Endothelial cell of umbilical vein (primary cell): Measurements from ENCODE around the gene SLC38A9. TPM values are rescaled to one million over a fixed set of nuclear protein-coding genes. Genes with fewer than 3 reads are reported as not detected.

ENCODE experiments used
- BruUV-seq: library from RNA; stranded (reverse); fragments of 400-500 nt; replicated peaks from 2 replicates; lab custom pipeline; 2021; lab: Mats Ljungman, UMichigan
- CTCF ChIA-PET: fragments of 300-600, 350-600 bp; sonication (Branson Sonifier 250); formaldehyde crosslinking; loops from one replicate; lab custom pipeline; 2021; ENCODE audit warnings: antibody characterized with exemption, inconsistent platforms; lab: Charles Lee
- POLR2A ChIA-PET: fragments of 300-600, 350-600 bp; sonication (Branson Sonifier 250); formaldehyde crosslinking; loops from one replicate; lab custom pipeline; 2021; ENCODE audit warnings: antibody characterized with exemption, inconsistent platforms; lab: Charles Lee
- DNase-seq: peaks from one replicate; pipeline ENCODE4 v3.0.0-alpha.2; 2011; ENCODE audit warnings: low read depth, low spot score
- FAIRE-seq: peaks from 2 replicates; lab custom pipeline; 2011; peaks lifted over from hg19 to GRCh38; lab: Jason Lieb, UNC
- H2AFZ ChIP-seq: 2 replicates; pipeline ENCODE4 v1.6.0; 2012; ENCODE audit warnings: low read depth, low read length, control low read depth, inconsistent platforms
- H3K27ac ChIP-seq: 2 replicates; pipeline ENCODE4 v1.5.1; 2011; ENCODE audit warnings: low read depth, mild to moderate bottlenecking, control low read depth, low read length, moderate library complexity; ENCODE audit not compliant: insufficient read depth
- H3K27me3 ChIP-seq, 2 experiments: 2 replicates each; pipeline versions ENCODE4 v1.6.0 to v1.6.1; 2011; ENCODE audit warnings: low read length in 2 of 2, mixed read lengths in 1 of 2; ENCODE audit not compliant: control insufficient read depth in 2 of 2, insufficient read depth in 2 of 2
- H3K36me3 ChIP-seq, 2 experiments: 2 replicates in 1 of 2; 3 replicates in 1 of 2; pipeline ENCODE4 v1.5.1; 2011; ENCODE audit warnings: low read length in 2 of 2, mild to moderate bottlenecking in 1 of 2, moderate library complexity in 1 of 2; ENCODE audit not compliant: control insufficient read depth in 2 of 2, insufficient read depth in 2 of 2; ENCODE audit errors: extremely low read depth in 1 of 2
- H3K4me1 ChIP-seq: 3 replicates; pipeline ENCODE4 v1.5.1; 2011; ENCODE audit warnings: mild to moderate bottlenecking, low read length; ENCODE audit not compliant: control insufficient read depth, insufficient read depth; ENCODE audit errors: extremely low read depth
- H3K4me2 ChIP-seq: 2 replicates; pipeline ENCODE4 v1.6.1; 2011; ENCODE audit warnings: low read length, control low read depth, mixed read lengths; ENCODE audit not compliant: insufficient read depth
- H3K4me3 ChIP-seq, 3 experiments: fragments of 200-600 bp in 1 of 3; sonication (generic), shearing (Covaris generic) in 1 of 3; replicated peaks in 1 of 3; 2 replicates each; pipeline ENCODE4 v1.5.1; 2011 to 2016; ENCODE audit warnings: control low read depth in 3 of 3, low read length in 3 of 3, mild to moderate bottlenecking in 2 of 3, inconsistent platforms in 1 of 3, low read depth in 1 of 3, moderate library complexity in 1 of 3; ENCODE audit not compliant: insufficient read depth in 1 of 3
- H3K79me2 ChIP-seq: 2 replicates; pipeline ENCODE4 v1.6.0; 2012; ENCODE audit warnings: low read length, inconsistent platforms; ENCODE audit not compliant: control insufficient read depth, insufficient read depth
- H3K9ac ChIP-seq: replicated peaks from 2 replicates; pipeline ENCODE3; 2011; ENCODE audit warnings: low read length, control low read depth; ENCODE audit not compliant: insufficient read depth; ENCODE audit errors: extremely low read depth
- H3K9me1 ChIP-seq: replicated peaks from 3 replicates; pipeline ENCODE4 v1.6.0; 2011; ENCODE audit warnings: mild to moderate bottlenecking, low read length; ENCODE audit not compliant: control insufficient read depth, insufficient read depth; ENCODE audit errors: extremely low read depth
- H3K9me3 ChIP-seq: replicated peaks from 2 replicates; pipeline ENCODE4 v1.5.1; 2012; ENCODE audit warnings: low read length, inconsistent platforms; ENCODE audit not compliant: control insufficient read depth, insufficient read depth
- H4K20me1 ChIP-seq: replicated peaks from 2 replicates; pipeline ENCODE3; 2011; ENCODE audit warnings: mild to moderate bottlenecking, low read length; ENCODE audit not compliant: control insufficient read depth, insufficient read depth; ENCODE audit errors: extremely low read depth
- EZH2 ChIP-seq: IDR thresholded peaks from 2 replicates; pipeline ENCODE4 v1.6.1; 2012; ENCODE audit warnings: borderline replicate concordance, low read depth, mild to moderate bottlenecking, moderate library complexity, low read length, inconsistent platforms; ENCODE audit not compliant: severe bottlenecking
- FOS ChIP-seq: IDR thresholded peaks from 2 replicates; pipeline ENCODE4 v1.6.1; 2011; ENCODE audit warnings: mild to moderate bottlenecking, low read length, moderate library complexity, borderline replicate concordance; ENCODE audit not compliant: insufficient read depth
- GATA2 ChIP-seq: IDR thresholded peaks from 2 replicates; pipeline ENCODE4 v1.7.0; 2011; ENCODE audit warnings: low read depth, mild to moderate bottlenecking, moderate library complexity, mixed read lengths, low read length; ENCODE audit not compliant: insufficient read length, insufficient read depth
- JUN ChIP-seq: IDR thresholded peaks from 2 replicates; pipeline ENCODE4 v1.6.1; 2011; ENCODE audit warnings: borderline replicate concordance, low read depth; ENCODE audit not compliant: insufficient read length, insufficient read depth
- MAX ChIP-seq: IDR thresholded peaks from 2 replicates; pipeline ENCODE4 v1.6.1; 2011; ENCODE audit not compliant: insufficient read depth, insufficient read length
- MYC ChIP-seq: IDR thresholded peaks from one replicate; pipeline ENCODE4 v1.6.1; 2011; ENCODE audit warnings: mild to moderate bottlenecking, low read depth, low read length
- POLR2A ChIP-seq: IDR thresholded peaks from 2 replicates; pipeline ENCODE4 v1.6.1; 2012; ENCODE audit warnings: low read depth, mild to moderate bottlenecking, control low read depth, low read length
- POLR2AphosphoS5 ChIP-seq: IDR thresholded peaks from 2 replicates; pipeline ENCODE4 v1.6.1; 2012; ENCODE audit warnings: low read depth, mild to moderate bottlenecking, control low read depth, low read length, moderate library complexity; ENCODE audit not compliant: insufficient read depth
- dilution Hi-C: fragments of 300-500 bp; cut with MboI; formaldehyde crosslinking; loops from one replicate; pipeline ENCODE4 v1.15.0; 2019; ENCODE audit warnings: low sequenced_read_pairs; ENCODE audit not compliant: extremely low pct_ligation_motif_present
- intact Hi-C: fragments of 100-400 bp; cut with micrococcal nuclease; formaldehyde crosslinking; loops from one replicate; pipeline ENCODE4 v1.10.0; 2022
- polyA plus RNA-seq, 4 experiments: library from polyadenylated mRNA; depleted of rRNA in 3 of 4; stranded (reverse) in 3 of 4; unstranded in 1 of 4; fragments of >200 nt; gene quantifications; 2 replicates each; pipeline versions ENCODE4 v1.2.1 to v1.2.3, GENCODE V29; 2011 to 2012; ENCODE audit warnings: missing spikeins in 1 of 4
- total RNA-seq: library from RNA; stranded (reverse); gene quantifications from 2 replicates; pipeline ENCODE4 v1.2.3, GENCODE V29; 2021
- TF ChIP-seq, protein P1 (sequence below), 2 donors: IDR thresholded peaks; 1 replicate in 1 of 2; 2 replicates in 1 of 2; pipeline ENCODE4 v1.5.1; 2011; ENCODE audit warnings: low read length in 2 of 2, mild to moderate bottlenecking in 2 of 2, moderate library complexity in 2 of 2, control low read depth in 1 of 2, inconsistent platforms in 1 of 2, low read depth in 1 of 2; ENCODE audit not compliant: insufficient read depth in 1 of 2; ENCODE audit errors: extremely low read depth in 1 of 2

Gene SLC38A9
- total and polyA plus RNA-seq, 2 donors (not counting 3 experiments of a cell fraction or from before 2014, with no cell fraction given), result 14.1 to 24.9 TPM

DNA sequence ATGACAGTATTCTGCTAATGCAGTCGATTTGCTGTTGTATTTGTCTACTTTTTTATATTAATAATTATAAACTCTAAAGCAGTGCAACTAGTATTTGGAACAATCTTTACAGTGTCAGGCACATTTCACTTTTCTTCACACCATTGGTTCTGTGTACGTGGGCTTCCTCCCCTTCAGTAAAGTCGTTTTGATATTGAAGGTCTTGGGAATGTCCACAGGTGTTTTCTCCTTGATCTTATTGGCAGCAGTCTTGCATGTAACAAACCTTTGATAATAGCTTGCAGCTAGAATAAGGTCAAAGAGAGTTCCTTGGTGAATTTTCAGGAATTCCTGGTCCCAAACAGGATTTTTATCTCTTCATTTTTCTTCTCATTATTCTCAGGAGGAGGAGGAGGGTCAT, 37.9 kb upstream of the SLC38A9 start:
- Histone ChIP-seq H3K79me2 (no peaks in the 10 kb centered on the region), H3K27me3 (no peaks in the 10 kb centered on the region), H3K4me1 (no peaks in the 10 kb centered on the region), H3K9me1 (no peaks in the 10 kb centered on the region), H3K9me3 (no peaks in the 10 kb centered on the region), H3K27ac (no peak overlapping the region), H3K4me3 (no peak overlapping the region), H2AFZ (no peak overlapping the region), H3K36me3 (no peaks in the 10 kb centered on the region), H3K9ac (no peak overlapping the region), H3K4me2 (no peak overlapping the region), H4K20me1 (no peaks in the 10 kb centered on the region)
- BruUV-seq, result no TSS peak
- ChIA-PET CTCF (interaction anchor here (1.8 kb wide), 1 partner anchor 9 kb away, joined by 6 read pairs; no protein-coding TSS in a partner anchor), POLR2A (no interaction called here)
- TF ChIP-seq, protein P1, sequence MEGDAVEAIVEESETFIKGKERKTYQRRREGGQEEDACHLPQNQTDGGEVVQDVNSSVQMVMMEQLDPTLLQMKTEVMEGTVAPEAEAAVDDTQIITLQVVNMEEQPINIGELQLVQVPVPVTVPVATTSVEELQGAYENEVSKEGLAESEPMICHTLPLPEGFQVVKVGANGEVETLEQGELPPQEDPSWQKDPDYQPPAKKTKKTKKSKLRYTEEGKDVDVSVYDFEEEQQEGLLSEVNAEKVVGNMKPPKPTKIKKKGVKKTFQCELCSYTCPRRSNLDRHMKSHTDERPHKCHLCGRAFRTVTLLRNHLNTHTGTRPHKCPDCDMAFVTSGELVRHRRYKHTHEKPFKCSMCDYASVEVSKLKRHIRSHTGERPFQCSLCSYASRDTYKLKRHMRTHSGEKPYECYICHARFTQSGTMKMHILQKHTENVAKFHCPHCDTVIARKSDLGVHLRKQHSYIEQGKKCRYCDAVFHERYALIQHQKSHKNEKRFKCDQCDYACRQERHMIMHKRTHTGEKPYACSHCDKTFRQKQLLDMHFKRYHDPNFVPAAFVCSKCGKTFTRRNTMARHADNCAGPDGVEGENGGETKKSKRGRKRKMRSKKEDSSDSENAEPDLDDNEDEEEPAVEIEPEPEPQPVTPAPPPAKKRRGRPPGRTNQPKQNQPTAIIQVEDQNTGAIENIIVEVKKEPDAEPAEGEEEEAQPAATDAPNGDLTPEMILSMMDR (IDR thresholded peaks at IDR 0.05; ENCODE audit: extremely low read depth in 1 of 2, insufficient read depth in 1 of 2, low read depth in 1 of 2, low read length in 2 of 2), result no peak
- TF ChIP-seq MYC (no peak), POLR2AphosphoS5 (no peak), JUN (no peak), MAX (no peak), POLR2A (no peak), EZH2 (no peak), FOS (no peak), GATA2 (no peak)
- dilution Hi-C loops (no loop called here), intact Hi-C loops (no loop called here)
- no peak for DNase-seq
- no peak for FAIRE-seq
